GM13976 (cell line): Measurements from ENCODE around the gene GABARAP.
A peak's percentile ranks its signal among the peaks of the same experiment; 100 is the strongest.

Experiments
- DNase-seq: peaks from one replicate; pipeline ENCODE4 v3.0.0; 2012; ENCODE audit warnings: low spot score
- CTCF ChIP-seq: IDR thresholded peaks from 2 replicates; pipeline ENCODE4 v1.5.1; 2012; ENCODE audit warnings: borderline replicate concordance, mild to moderate bottlenecking; ENCODE audit not compliant: insufficient read depth; ENCODE audit errors: extremely low read depth, missing control alignments, control extremely low read depth
- in situ Hi-C: fragments of 300-500 bp; cut with MboI; formaldehyde crosslinking; loops from one replicate; pipeline ENCODE4 v1.12.0; 2022; ENCODE audit warnings: low sequenced_read_pairs, mixed read lengths, inconsistent platforms; ENCODE audit not compliant: unreplicated experiment

The GABARAP gene

GRCh38 chr17:7222093-7222971 is 19.9 kb downstream of the GABARAP start:
- in situ Hi-C loops: no loop called here
- no peak for DNase-seq

GRCh38 chr17:7221278-7222092 is 20.8 kb downstream of the GABARAP start:
- DNase-seq: no peak
- no peak for TF ChIP-seq CTCF
- in situ Hi-C loops: no loop called here

More at GRCh38 chr17:7222093-7222971, 19.9 kb downstream of the GABARAP start:
- TF ChIP-seq CTCF: no peak

- TF ChIP-seq CTCF: peak; percentile 62
- in situ Hi-C loops: no loop called here
- peak; percentile 64 for DNase-seq
Measured at GRCh38 chr17:7220593-7221277, 21.5 kb downstream of the GABARAP start.

- TF ChIP-seq CTCF: no peak
- DNase-seq: peak; percentile 93
- in situ Hi-C loops: no loop called here
Measured at GRCh38 chr17:7219812-7220592, 22.2 kb downstream of the GABARAP start, which contains the start of the genes ACADVL and DLG4. Gene ACADVL (plus strand): TSS chr17:7219938. CDS start chr17:7219985, 47 bp downstream. Gene DLG4 (minus strand): TSS chr17:7219836.

GRCh38 chr17:7219229-7219811 is 22.9 kb downstream of the GABARAP start:
- in situ Hi-C loops: no loop called here
- no peak for TF ChIP-seq CTCF
- no peak for DNase-seq

GRCh38 chr17:7218758-7219157 is 23.5 kb downstream of the GABARAP start:
- no peak for DNase-seq
- in situ Hi-C loops: no loop called here
- TF ChIP-seq CTCF: no peak
